C4-2B (cell line): ENCODE measurements around the gene EGFL8.

Source experiments
- CTCF ChIP-seq: fragments of 450-650 bp; conservative IDR thresholded peaks from 2 replicates; pipeline ENCODE4 v1.5.1; 2017; ENCODE audit warnings: mild to moderate bottlenecking
- ZFX ChIP-seq: fragments of 450-650 bp; IDR thresholded peaks from 2 replicates; pipeline ENCODE4 v1.6.1; 2017

GRCh38 chr6:32129297-32130088, 34.9 kb upstream of the EGFL8 start:
- TF ChIP-seq CTCF (no peak), ZFX (no peak)
